IPS-NIHi11 (cell line): ENCODE results near the gene RAB43.
"Not testable (repeated sequence)": the region's sequence is repeated elsewhere in the genome, so short reads cannot be mapped to it uniquely, and the experiment has no call there.

ENCODE experiments used
- DNase-seq: peaks from one replicate; pipeline ENCODE4 v3.0.0; 2012; ENCODE audit warnings: mixed read lengths, low spot score

RAB43 gene

DNA sequence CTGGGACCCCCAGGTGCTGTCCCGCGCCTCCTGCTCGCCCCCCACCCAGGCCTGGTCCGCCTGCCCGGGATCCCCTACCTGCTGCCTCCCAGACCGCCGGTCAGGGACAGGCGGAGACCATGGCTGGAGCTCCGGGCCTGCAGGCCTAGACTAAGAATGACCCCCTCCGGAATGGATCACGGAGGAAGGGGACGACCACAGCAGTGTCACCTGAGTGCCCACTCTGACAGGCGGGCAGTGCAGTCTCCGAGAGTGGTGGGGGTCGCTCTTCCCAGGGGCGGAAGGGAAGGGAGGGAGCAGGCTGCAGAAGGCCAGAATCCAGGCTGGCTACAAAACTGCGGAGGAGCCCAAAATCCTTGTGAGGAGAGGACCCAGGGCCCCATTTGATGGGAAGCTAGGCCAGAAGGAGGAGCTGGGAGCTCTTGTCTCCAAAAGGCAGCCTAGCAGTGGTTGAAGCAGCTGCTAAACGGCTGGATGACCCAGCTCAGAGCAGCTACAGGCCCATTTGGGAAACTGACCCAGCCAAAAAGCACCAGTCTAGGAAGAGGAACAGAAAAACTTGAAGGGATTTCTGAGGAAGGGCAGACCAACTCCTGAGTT, 908 bp upstream of the RAB43 start:
- DNase-seq = no peak

GRCh38 chr3:129121016-129121791, 400 bp downstream of the RAB43 start:
- DNase-seq = no peak

- peak; percentile 77 for DNase-seq
Observed at GRCh38 chr3:129120254-129121004, 1.2 kb downstream of the RAB43 start.

GRCh38 chr3:129119365-129120100, 2.1 kb downstream of the RAB43 start:
- DNase-seq = no peak

DNA sequence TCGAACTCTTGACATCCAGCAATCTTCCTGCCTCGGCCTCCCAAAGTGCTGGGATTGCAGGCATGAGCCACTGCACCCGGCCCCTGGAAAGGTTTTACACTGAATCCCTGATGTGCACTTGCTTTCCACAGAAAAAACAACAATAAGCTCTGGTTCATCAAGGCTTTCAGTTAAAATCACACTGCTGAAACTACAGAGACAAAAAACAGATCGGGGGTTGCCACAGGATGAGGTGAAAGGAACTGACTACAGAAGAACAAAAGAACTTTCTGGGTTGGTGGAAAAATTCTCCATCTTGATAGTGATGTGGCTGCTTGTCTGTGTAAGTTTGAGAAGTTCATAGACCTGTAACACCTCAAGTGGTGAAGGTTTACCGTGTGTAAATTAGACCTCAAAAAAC, 2.9 kb downstream of the RAB43 start:
- DNase-seq = no peak

DNA sequence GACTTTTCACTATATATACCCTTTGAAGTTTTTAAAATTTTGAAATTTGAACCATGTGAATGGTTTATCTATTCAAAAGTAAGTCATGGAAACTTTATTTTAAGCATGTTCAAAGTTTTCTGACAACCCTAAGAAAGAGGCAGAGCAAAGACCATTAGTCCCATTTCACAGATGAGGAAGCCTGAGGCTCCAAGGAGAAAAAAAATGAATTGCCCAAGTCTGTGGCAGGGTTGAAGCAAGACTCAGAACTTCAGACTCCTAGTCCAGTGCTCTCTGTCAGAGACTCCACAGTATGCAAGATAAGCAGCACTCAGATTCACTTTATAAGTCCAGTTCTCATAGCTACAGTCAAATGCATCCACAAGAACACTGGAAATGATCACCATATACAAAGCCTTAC, 4.5 kb downstream of the RAB43 start:
- DNase-seq = no peak

DNA sequence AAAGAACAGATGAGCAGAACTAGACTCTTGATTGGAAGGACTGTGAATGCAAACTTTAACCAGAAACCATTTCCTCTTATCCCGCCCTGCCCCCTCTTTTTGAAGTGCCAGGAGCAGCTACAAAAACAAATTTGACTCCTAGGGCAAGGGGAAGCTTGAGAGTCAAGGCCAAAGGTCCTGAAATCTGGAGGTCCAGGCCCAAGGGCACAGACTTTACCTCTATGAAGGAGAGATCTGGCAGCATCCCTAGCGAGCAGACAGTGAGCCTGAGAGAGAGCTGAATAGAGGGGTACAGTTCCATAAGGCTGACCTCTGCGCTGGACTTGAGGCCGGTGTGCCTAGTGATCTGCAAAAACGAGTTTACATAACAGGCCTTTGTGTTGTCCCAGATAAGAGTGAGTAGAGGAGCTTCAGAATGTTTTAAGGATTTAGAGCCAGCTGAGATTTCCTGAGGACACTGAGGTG, 5.1 kb downstream of the RAB43 start:
- DNase-seq = no peak

- DNase-seq = no peak
Observed at GRCh38 chr3:129114455-129114854, 7.1 kb downstream of the RAB43 start.

DNA sequence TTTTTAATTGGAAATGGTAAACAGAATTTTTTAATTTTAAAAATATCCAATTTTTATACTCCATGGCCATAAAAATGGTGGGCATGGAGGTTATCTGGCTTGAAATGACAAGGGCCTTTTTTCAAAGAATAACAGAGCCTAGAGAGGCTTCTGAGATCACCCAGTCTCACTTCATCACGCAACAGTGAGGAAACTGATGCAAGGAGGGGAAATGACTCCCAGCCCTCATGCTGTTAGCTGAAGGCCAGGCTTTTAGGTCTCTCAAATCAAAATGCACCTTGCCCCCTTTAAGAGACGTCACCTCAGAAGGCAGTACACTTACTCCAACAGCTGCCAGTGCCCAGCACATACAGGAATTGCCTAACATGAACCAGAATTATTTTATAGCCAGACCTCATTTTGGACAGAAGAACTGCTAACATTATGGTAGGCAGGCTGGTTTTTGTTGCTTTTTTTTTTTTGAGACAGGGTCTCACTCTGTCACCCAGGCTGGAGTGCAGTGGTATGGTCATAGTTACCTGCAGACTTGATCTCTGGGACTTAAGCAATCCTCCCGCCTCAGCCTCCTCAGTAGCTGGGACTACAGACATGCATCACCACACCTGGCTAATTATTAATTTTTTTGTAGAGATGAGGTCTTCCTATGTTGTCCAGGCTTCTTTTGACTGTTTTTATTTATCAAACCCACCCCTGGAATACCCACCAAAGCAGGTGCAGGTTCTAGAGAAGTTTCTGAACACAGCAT, 9.1 kb downstream of the RAB43 start:
- DNase-seq = no peak

DNA sequence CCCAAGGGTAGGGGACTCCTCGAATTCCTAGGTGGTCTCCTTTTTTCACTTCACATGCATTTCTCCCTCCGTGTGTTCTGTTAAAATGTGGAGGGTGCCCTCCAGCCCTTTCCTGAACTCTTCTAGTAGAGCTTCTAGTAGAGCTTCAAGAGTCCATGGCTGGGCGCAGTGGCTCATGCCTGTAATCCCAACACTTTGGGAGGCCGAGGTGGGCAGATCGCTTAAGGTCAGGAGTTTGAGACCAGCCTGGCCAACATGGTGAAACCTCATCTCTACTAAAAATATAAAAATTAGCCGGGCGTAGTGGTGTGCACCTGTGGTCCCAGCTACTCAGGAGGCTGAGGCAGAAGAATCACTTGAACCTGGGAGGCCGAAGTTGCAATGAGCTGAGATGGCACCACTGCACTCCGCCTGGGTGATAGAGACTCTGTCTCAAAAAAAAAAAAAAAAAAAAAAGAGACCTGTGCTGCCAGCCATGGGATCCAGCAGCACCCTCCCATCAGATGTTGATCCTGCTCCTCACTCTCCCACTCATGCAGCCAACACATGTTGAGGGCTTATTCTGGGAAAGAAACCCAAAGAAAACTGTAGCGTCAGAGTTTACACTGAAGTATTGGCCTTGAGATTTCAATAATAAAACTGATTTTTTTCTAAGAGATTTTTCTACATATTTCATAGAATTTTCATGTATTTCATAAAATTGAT, 10.4 kb downstream of the RAB43 start:
- not testable (repeated sequence) for DNase-seq

GRCh38 chr3:129107793-129108192, 13.8 kb downstream of the RAB43 start:
- no peak for DNase-seq

GRCh38 chr3:129106866-129107565, 14.6 kb downstream of the RAB43 start:
- no peak for DNase-seq

DNA sequence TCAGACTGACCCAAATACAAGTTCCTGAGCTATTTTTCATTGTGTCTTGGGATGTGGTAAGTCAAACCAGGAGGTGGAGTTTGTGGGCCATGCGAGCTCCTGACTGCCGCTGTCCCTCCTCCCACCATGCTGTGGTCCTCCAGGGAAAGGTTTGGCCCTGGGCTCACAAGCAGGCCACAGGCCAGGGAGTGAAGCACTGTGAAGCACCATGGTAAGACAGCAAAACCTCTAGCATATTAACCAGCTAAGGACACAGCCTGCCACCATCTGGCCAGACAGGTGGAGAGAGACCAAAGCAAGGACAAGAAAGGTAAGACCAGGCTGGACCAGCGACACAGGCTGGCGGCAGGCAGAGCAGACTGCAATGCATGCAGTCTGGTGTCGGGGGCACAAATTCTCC, 15.3 kb downstream of the RAB43 start:
- no peak for DNase-seq

- no peak for DNase-seq
Observed at GRCh38 chr3:129105862-129106261, 15.7 kb downstream of the RAB43 start.

DNA sequence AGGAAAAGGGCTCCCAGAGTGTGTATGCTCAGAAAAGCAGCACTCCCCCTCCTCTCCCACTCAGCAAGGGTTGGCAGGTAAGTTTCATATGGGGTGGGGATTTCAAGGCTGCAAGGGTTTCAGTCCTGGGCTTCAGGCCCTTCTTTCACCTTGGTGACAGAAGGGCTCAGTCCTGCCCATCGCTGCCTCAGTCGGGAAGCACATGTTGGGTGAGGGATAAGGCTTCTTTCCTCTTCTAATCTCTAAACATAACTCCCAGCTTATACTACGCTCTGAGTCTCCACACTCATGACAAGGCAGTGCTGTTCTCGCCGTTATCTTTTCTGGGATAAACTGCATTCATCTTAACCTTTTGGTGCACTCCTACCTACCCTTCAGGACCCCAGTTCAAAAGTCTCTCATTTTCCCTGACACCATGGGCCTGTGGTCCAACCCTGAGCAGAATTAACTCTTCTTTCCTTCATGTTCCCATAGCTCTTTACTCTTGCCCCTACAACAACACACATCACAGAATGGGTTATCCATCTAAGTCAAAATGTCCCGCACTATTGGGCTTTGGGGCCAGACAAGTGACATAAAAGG, 17.0 kb downstream of the RAB43 start:
- no peak for DNase-seq

DNA sequence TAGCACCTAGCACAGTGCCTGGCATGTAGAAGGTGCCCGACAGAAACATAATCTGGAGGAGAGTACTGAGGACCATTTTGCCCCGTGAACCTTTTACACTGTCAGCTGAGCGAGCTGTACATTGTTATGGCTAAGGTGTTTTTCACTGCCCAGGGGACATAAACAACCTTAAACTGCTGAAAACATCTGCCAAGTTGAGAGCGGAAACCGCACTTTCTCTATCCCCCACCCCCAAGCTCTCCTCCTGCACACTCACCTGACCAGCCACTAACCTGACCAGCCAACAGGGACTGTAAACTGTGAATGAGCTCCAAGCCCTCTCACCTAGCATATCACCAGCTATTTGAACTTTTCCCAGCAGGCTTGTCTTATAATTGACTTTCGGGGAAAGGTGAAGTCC, 17.6 kb downstream of the RAB43 start:
- DNase-seq = no peak

GRCh38 chr3:129103296-129103695, 18.3 kb downstream of the RAB43 start:
- no peak for DNase-seq

DNA sequence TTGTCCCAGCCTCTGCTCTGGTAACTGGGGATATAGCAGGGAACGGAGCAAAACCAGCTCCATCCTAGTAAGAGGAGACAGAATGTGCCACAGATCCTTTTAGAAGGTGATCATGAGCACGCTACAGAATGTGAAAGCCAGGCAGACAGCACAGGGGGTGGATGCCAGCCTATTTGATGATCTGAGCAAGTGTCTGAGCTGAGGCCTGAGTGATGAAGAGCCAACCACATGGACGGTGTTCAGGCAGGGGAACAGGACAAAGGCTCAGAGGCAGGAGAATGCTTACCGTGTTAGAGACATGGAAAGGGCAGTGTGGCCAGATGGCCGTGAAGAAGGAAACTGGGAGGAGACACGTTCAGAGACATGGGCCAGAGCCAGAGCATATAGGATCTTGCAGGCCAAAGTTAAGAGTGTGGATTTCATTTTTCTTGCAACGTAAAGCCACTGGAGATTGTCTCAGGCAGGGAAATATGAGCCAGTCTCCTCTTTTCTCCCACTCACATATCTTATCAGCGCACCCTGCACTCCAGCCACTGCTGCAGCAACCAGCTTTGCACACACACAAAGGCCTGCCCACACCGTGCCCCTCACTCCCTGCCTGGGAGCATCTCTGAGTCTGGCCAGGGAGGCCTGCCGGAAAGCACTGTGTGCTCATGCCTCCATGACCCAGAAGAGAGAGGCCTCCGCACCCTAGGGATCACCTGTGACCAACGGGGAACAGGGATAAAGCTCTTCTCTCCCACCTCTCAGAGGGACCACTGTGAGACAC, 20.1 kb downstream of the RAB43 start:
- no peak for DNase-seq

DNA sequence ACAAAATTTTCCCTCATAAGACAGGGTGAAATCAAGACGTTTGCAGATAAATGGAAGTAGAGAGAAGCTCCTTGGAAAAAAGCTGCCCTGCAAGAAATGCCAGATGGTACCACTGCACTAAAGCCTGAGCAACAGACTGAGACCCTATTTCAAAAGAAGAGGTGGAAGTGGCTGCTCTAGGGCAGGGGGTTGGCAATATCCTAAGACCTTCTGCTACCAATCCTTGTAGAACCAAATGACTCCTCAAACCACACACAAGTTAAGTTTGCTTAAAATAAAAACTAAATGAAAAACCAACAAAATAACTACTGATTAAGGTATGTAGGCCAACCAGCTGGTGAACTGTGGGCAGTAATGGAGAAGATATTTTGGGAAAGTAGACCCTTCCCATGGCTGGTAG, 21.3 kb downstream of the RAB43 start:
- DNase-seq = no peak
